ENCODE measurements around the gene PTGIS. TPM values are rescaled to one million over a fixed set of nuclear protein-coding genes. Genes with fewer than 3 reads are reported as not detected.

PTGIS gene
- total RNA-seq, 1 experiment from 2014 or later, result 20.0 TPM

DNA sequence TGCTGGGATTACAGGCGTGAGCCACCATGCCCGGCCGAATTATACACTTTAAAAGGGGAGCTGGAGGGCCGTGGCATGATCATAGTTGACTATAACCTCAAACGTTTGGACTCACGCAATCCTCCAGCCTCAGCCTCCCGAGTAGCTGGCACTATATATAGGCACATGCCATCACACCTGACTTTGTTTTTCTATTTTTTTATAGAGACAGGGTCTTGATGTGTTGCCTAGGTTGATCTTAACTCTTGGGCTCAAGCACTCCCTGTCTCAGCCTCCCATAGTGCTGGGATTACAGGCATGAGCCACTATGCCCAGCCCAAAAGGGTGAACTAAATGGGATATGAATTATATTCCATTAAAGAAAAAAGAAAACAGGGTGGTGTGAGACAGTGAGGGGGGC is 7.8 kb downstream of the PTGIS start:
- no peak overlapping the region for H2BK15ac ChIP-seq (ENCODE audit: low read depth, low read length)
- H4K20me1 ChIP-seq (ENCODE audit: control insufficient read depth, insufficient read depth, insufficient read length), result no peaks in the 10 kb centered on the region
- WGBS (ENCODE audit: extremely low coverage, insufficient read length, low lambda C conversion rate), result no CpG with 5 or more reads among the region's 7 CpGs
- no peak overlapping the region for H2BK20ac ChIP-seq (ENCODE audit: low read depth, low read length, poor library complexity, severe bottlenecking)
- H3K4me1 ChIP-seq (ENCODE audit: insufficient read depth, low read length), result peaks cover 2% of the 10 kb centered on the region; the same call in 1 of the 2 replicates
- H3K27me3 ChIP-seq (ENCODE audit: insufficient read depth, low read length), result no peaks in the 10 kb centered on the region
- H3K14ac ChIP-seq (ENCODE audit: insufficient read depth, low read length), result no peak overlapping the region
- TF ChIP-seq, protein P1, sequence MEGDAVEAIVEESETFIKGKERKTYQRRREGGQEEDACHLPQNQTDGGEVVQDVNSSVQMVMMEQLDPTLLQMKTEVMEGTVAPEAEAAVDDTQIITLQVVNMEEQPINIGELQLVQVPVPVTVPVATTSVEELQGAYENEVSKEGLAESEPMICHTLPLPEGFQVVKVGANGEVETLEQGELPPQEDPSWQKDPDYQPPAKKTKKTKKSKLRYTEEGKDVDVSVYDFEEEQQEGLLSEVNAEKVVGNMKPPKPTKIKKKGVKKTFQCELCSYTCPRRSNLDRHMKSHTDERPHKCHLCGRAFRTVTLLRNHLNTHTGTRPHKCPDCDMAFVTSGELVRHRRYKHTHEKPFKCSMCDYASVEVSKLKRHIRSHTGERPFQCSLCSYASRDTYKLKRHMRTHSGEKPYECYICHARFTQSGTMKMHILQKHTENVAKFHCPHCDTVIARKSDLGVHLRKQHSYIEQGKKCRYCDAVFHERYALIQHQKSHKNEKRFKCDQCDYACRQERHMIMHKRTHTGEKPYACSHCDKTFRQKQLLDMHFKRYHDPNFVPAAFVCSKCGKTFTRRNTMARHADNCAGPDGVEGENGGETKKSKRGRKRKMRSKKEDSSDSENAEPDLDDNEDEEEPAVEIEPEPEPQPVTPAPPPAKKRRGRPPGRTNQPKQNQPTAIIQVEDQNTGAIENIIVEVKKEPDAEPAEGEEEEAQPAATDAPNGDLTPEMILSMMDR (conservative IDR thresholded peaks at IDR 0.05), result no peak
- H3K18ac ChIP-seq (ENCODE audit: insufficient read length, low read depth, low read length), result no peak overlapping the region
- H3K9me3 ChIP-seq (ENCODE audit: control insufficient read depth, low read depth, low read length), result no peaks in the 10 kb centered on the region
- peaks cover 8 to 25% of the 10 kb centered on the region in 2 experiments for H3K4me1 Mint-ChIP-seq
- H3K23me2 ChIP-seq (ENCODE audit: insufficient read length, low read depth, low read length, poor library complexity, severe bottlenecking), result no peaks in the 10 kb centered on the region
- H3T11ph ChIP-seq (ENCODE audit: low read length), result no peak overlapping the region
- no peak overlapping the region for H2BK5ac ChIP-seq (ENCODE audit: insufficient read length, low read length)
- H3K9me3 Mint-ChIP-seq, result peaks cover 10 to 15% of the 10 kb centered on the region in 2 experiments; a peak in 4 of 5 replicates
- peaks cover 11 to 36% (median 19%) of the 10 kb centered on the region in 3 experiments for H3K36me3 Mint-ChIP-seq (ENCODE audit: insufficient read depth in 1 of 3, low read depth in 3 of 3)
- H4K8ac ChIP-seq (replicated peaks; ENCODE audit: insufficient read length, low read depth, low read length), result no peak overlapping the region
- H3K4me3 Mint-ChIP-seq, result no peak overlapping the region
- no peak overlapping the region for H2BK12ac ChIP-seq (ENCODE audit: insufficient read length, low read depth, low read length)
- H3K27me3 Mint-ChIP-seq (ENCODE audit: low read depth), result no peaks in the 10 kb centered on the region
- H2AK5ac ChIP-seq (ENCODE audit: insufficient read length, low read length), result no peak overlapping the region
- H4K91ac ChIP-seq (ENCODE audit: insufficient read length, low read depth, low read length), result no peak overlapping the region
- H3K56ac ChIP-seq (ENCODE audit: insufficient read length, low read depth, low read length), result no peak overlapping the region
- H3K79me1 ChIP-seq (ENCODE audit: insufficient read depth, low read depth, low read length, poor library complexity, severe bottlenecking), result no peaks in the 10 kb centered on the region
- H3K79me2 ChIP-seq (ENCODE audit: insufficient read depth, low read length), result no peaks in the 10 kb centered on the region; the same call in 1 of the 2 replicates
- H3K23ac ChIP-seq (ENCODE audit: insufficient read length, low read depth, low read length), result no peak overlapping the region
- H3K9ac ChIP-seq (ENCODE audit: extremely low read depth, insufficient read length, low read length), result no peak overlapping the region
- H2AFZ ChIP-seq (ENCODE audit: low read length), result no peak overlapping the region
- no peak for DNase-seq
- no peak overlapping the region for H3K4me2 ChIP-seq (ENCODE audit: insufficient read depth, insufficient read length, low read length)
- H3K27ac Mint-ChIP-seq, result no peak overlapping the region
- H2BK120ac ChIP-seq (ENCODE audit: low read depth, low read length, poor library complexity, severe bottlenecking), result no peak overlapping the region
- H3K4ac ChIP-seq (ENCODE audit: low read depth, low read length), result no peak overlapping the region
- H3K27ac ChIP-seq (ENCODE audit: insufficient read length, low read depth, low read length), result no peak overlapping the region
- H4K5ac ChIP-seq (ENCODE audit: insufficient read length, low read depth, low read length), result no peak overlapping the region

All from H9 (cell line).